B cell (primary cell): ENCODE data around the gene GSTO2.

ENCODE experiments used
- EZH2 ChIP-seq: IDR thresholded peaks from 2 replicates; pipeline ENCODE4 v1.6.1; 2012; ENCODE audit warnings: borderline replicate concordance, low read depth, mild to moderate bottlenecking, moderate library complexity, low read length; ENCODE audit not compliant: insufficient read depth, poor library complexity, severe bottlenecking
- TF ChIP-seq, protein P1 (sequence below): fragments of 200-600 bp; IDR thresholded peaks from one replicate; pipeline ENCODE4 v1.8.0; 2022; ENCODE audit warnings: antibody characterized with exemption, mild to moderate bottlenecking

GRCh38 chr10:104253606-104254410 is 15.2 kb upstream of the GSTO2 start:
- no peak for TF ChIP-seq EZH2
- TF ChIP-seq, protein P1, sequence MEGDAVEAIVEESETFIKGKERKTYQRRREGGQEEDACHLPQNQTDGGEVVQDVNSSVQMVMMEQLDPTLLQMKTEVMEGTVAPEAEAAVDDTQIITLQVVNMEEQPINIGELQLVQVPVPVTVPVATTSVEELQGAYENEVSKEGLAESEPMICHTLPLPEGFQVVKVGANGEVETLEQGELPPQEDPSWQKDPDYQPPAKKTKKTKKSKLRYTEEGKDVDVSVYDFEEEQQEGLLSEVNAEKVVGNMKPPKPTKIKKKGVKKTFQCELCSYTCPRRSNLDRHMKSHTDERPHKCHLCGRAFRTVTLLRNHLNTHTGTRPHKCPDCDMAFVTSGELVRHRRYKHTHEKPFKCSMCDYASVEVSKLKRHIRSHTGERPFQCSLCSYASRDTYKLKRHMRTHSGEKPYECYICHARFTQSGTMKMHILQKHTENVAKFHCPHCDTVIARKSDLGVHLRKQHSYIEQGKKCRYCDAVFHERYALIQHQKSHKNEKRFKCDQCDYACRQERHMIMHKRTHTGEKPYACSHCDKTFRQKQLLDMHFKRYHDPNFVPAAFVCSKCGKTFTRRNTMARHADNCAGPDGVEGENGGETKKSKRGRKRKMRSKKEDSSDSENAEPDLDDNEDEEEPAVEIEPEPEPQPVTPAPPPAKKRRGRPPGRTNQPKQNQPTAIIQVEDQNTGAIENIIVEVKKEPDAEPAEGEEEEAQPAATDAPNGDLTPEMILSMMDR: no peak
